ENCODE results near the gene CENPP.

Gene CENPP

GRCh38 chr9:92637886-92638620, 312.3 kb downstream of the CENPP start:
- DNase-seq (ENCODE audit: low read depth in 2 of 2) = no peak

GRCh38 chr9:92638621-92639101, 312.9 kb downstream of the CENPP start:
- no peak for DNase-seq (ENCODE audit: low read depth in 2 of 2)

GRCh38 chr9:92639124-92639523, 313.4 kb downstream of the CENPP start:
- no peak for DNase-seq (ENCODE audit: low read depth in 2 of 2)

- no peak for DNase-seq (ENCODE audit: low read depth in 2 of 2)
Measured at GRCh38 chr9:92639791-92640271, 314.1 kb downstream of the CENPP start.

- no peak for DNase-seq (ENCODE audit: low read depth in 2 of 2)
Measured at GRCh38 chr9:92640398-92641091, 314.8 kb downstream of the CENPP start.

- DNase-seq (ENCODE audit: low read depth in 2 of 2) = no peak
Measured at GRCh38 chr9:92641092-92641809, 315.5 kb downstream of the CENPP start.

- no peak for DNase-seq (ENCODE audit: low read depth in 2 of 2)
Measured at GRCh38 chr9:92642041-92642451, 316.3 kb downstream of the CENPP start.

GRCh38 chr9:92642564-92642963, 316.8 kb downstream of the CENPP start:
- DNase-seq (ENCODE audit: low read depth in 2 of 2) = no peak

GRCh38 chr9:92644278-92644677, 318.5 kb downstream of the CENPP start:
- DNase-seq (ENCODE audit: low read depth in 2 of 2) = no peak

- no peak for DNase-seq (ENCODE audit: low read depth in 2 of 2)
Measured at GRCh38 chr9:92645041-92645440, 319.3 kb downstream of the CENPP start.

GRCh38 chr9:92647671-92648473, 322.1 kb downstream of the CENPP start:
- DNase-seq (ENCODE audit: low read depth in 2 of 2) = no peak

GRCh38 chr9:92648474-92648971, 322.8 kb downstream of the CENPP start:
- no peak for DNase-seq (ENCODE audit: low read depth in 2 of 2)

GRCh38 chr9:92649007-92649406, 323.3 kb downstream of the CENPP start:
- DNase-seq (ENCODE audit: low read depth in 2 of 2) = no peak

GRCh38 chr9:92650296-92650695, 324.5 kb downstream of the CENPP start:
- no peak for DNase-seq (ENCODE audit: low read depth in 2 of 2)

- no peak for DNase-seq (ENCODE audit: low read depth in 2 of 2)
Measured at GRCh38 chr9:92650839-92651621, 325.3 kb downstream of the CENPP start.

GRCh38 chr9:92652461-92652860, 326.7 kb downstream of the CENPP start:
- DNase-seq (ENCODE audit: low read depth in 2 of 2) = no peak

- DNase-seq (ENCODE audit: low read depth in 2 of 2) = no peak
Measured at GRCh38 chr9:92654481-92655301, 328.9 kb downstream of the CENPP start.

- no peak for DNase-seq (ENCODE audit: low read depth in 2 of 2)
Measured at GRCh38 chr9:92655366-92655765, 329.6 kb downstream of the CENPP start.

GRCh38 chr9:92655896-92656536, 330.3 kb downstream of the CENPP start:
- no peak for DNase-seq (ENCODE audit: low read depth in 2 of 2)

All from stimulated activated CD4-positive, alpha-beta T cell treated with anti-CD3 and anti-CD28 coated beads, Interleukin-15, amount 100 ng/mL, for 48 hours (primary cell).